KG1 (cell line): ENCODE measurements around the gene PARP2.
"Not testable (repeated sequence)": the region's sequence is repeated elsewhere in the genome, so short reads cannot be mapped to it uniquely, and the experiment has no call there.

Experiments
- DNase-seq: peaks from one replicate; lab custom pipeline; 2025; lab: John Stamatoyannopoulos, UW

PARP2 gene

DNA sequence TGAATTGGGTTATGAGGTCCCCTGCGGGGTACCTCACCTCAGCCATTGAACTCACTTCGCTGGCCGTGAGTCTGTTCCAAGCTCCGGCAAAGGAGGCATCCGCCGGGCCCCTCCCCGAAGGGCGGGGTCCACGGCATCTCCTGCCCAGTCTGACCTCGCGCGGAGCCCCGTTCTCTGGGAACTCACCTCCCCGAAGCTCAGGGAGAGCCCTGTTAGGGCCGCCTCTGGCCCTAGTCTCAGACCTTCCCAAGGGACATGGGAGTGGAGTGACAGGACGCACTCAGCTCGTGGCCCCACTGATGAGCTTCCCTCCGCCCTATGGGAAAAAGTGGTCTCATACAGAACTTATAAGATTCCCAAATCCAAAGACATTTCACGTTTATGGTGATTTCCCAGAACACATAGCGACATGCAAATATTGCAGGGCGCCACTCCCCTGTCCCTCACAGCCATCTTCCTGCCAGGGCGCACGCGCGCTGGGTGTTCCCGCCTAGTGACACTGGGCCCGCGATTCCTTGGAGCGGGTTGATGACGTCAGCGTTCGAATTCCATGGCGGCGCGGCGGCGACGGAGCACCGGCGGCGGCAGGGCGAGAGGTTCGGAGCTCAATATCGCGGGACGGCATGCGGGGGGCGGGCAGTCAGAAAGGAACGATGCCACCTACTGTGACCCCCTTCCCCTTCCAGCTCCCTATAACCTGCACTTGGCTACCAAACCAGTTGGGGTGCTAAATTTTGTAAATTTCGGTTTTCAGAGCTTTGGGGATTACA lies at the start of gene PARP2:
TSS of gene PARP2 (plus strand) at position 544 of the 770 bp plus-strand sequence. CDS start at position 551, 7 bp downstream.
- peak; percentile 99 for DNase-seq

- no peak for DNase-seq
Measured at GRCh38 chr14:20294636-20295035, 48.8 kb upstream of the PARP2 start.

DNA sequence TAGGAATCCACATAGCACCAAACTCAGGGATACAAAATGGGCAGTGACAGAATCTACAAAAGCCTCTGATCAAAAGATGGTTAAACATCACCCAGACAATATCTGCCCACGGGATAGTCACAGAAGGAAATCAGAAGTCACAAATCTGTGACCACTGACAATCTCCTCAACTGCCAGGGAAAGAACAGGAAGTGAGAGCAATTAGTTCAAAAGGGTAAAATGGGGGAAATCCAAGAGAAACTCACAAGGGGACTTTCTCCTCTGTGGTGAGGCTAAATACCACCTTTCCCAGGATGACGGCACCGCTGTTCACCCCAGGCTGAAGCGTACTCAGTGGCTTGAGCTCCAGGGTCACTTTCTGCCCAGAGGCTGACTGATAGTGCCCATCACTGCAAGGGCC lies 48.4 kb upstream of the PARP2 start:
- DNase-seq = no peak

DNA sequence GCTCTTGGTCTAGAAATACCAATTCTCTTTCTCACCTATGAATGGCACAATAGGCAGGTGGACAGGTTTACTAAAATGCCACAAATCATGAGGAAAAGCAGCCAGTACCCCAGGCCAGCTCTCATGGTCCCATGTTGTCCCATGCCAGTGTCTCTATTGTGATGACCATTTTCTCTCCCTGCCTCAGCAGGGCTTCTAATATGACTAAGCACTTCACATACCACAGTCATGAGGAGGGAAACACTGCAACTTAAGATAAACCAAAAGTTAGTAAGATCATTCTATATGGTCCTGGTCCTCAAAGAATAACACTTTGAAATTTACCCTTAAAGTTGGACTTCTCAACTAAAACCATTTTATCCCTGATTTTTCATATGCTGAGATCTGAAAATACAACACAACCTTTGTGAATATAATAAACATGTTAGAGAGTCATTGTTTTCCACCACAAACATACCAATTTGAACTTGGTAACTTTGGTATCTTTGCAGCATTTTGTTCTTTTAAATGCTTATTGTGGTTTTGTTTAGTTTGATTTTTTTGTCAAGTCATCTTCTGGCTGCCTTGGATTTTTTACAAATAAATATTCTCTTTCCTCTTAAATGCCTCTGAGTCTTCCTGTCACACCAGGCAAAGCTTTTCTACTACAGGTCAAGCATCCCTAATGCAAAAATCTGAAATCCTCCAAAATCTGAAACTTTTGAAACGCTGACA lies 41.2 kb upstream of the PARP2 start:
- DNase-seq = no peak

- peak; percentile 83 for DNase-seq
Measured at GRCh38 chr14:20305265-20306078, 38.0 kb upstream of the PARP2 start, which contains the start of gene TTC5. TTC5 (minus strand) TSS chr14:20305951; CDS start chr14:20305937, 14 bp downstream.

DNA sequence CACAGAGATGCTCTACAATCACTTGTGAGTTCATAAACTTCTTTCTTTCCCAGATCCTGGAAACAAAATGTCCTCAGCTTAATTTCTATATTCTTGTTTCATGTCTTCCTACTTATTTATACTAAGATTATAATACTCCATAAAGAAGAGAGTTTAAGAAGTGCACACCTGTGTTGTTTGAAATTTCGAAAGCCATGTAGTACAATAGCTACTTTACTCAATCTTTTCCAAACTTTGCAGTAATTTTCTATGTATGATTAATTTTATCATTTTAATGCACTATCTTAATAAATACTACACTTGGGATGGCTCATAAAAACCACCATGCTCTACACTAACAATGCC lies 37.4 kb upstream of the PARP2 start:
- DNase-seq = no peak

GRCh38 chr14:20314026-20314425 lies 29.4 kb upstream of the PARP2 start:
- DNase-seq = no peak

- DNase-seq = no peak
Measured at GRCh38 chr14:20317720-20318119, 25.7 kb upstream of the PARP2 start.

GRCh38 chr14:20327005-20327869 lies 16.2 kb upstream of the PARP2 start:
- DNase-seq = peak; percentile 44

DNA sequence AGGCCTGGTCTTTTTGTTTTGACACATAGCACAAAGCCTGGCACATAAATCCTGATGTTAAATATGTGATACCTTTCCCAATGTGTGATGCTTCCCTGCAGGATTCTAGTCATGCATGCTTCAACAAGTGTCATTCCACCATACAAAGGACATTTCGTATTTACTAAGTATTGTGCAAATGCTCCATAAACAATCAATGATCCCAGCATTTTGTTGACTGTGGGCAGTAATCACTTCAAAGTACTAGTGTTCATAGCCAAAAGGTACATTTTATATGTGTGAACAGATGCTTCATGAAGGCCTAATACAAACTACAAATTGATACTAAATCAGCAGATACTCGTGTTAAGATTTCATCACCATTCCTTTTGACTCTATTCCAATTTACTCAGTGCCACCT lies 14.7 kb upstream of the PARP2 start:
- DNase-seq = no peak

GRCh38 chr14:20329355-20329754 lies 14.1 kb upstream of the PARP2 start:
- no peak for DNase-seq

DNA sequence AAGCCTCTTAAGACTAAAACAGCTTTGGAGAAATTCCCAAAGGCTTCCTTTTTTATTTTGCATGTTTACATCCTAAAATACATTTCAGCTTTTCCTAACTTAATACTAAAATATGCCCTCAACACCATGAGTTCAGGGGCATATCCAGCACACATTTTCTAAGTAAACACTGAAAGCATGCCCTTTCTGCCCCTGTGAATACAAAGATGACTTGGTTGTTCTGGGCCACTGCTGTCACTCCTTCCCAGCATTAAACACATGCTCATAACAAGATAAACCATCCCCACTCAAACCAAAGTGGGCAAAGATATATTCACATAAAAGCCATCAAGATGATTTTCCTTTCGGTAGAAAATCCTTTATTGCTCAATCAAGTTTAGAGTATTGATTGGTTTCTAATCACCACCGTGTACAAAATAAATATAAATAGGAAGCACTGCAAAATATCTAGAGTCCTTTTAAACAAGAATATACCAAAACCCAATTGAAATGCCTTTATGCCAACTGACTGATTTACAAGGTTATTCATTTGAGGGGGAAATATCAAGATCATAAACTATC lies 12.3 kb upstream of the PARP2 start:
- no peak for DNase-seq

DNA sequence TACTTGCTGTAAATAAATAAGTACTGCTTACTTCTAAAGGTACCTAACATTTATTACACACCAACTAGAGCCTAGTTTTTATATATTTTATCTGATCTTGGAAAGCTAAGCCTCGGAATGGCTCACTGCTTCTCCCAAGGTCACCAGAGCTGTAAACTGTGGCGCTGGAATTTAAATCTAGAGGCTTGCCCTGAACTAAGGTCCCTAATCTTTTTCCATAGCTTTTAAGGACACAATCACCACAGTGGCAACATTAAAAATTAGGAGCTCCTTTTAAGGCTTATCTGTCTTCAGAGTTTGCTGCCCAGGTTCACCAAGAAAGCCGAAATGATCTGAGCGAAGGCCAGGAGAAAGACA lies 11.0 kb upstream of the PARP2 start:
- no peak for DNase-seq

- DNase-seq = peak; percentile 68
Measured at GRCh38 chr14:20332788-20333493, 10.5 kb upstream of the PARP2 start, which contains the start of gene CCNB1IP1. CCNB1IP1 (minus strand) TSS chr14:20333279; CDS start chr14:20316523, 16,756 bp downstream.

GRCh38 chr14:20333494-20333841 lies 10.0 kb upstream of the PARP2 start:
- no peak for DNase-seq

- DNase-seq = no peak
Measured at GRCh38 chr14:20334017-20334416, 9.4 kb upstream of the PARP2 start.

DNA sequence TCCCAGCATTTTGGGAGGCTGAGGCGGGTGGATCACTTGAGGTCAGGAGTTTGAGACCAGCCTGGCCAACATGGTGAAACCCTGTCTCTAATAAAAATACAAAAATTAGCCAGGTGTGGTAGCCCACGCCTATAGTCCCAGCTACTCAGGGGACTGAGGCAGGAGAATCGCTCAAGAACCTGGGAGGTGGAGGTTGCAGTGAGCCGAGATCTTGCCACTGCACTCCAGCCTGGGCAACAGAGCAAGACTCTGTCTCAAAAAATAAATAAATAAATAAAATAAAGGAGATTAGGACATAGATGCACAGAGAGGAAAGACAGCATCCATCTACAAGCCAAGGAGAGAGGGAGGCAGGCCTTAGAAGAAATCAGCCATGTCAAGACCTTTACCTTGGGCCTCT lies 2.4 kb upstream of the PARP2 start:
- not testable (repeated sequence) for DNase-seq

- DNase-seq = peak; percentile 13
Measured at GRCh38 chr14:20341646-20342045, 1.8 kb upstream of the PARP2 start.

GRCh38 chr14:20343862-20344220 lies 406 bp downstream of the PARP2 start:
- no peak for DNase-seq

DNA sequence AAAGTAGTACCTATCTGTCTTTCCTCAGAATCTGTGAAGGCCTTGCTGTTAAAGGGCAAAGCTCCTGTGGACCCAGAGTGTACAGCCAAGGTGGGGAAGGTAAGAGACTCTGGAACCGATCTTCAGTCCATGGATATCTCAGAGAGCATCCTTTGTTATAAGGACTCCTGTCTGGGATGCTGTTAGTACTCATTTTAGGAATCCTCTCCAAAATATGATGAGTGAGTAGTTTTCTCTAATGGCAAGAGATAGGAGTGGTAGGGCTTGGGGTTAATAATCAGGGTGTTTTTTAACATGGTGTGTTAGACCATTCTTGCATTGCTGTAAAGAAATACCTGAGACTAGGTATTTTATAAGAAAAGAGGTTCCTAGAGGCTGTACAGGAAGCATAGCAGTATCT lies 1.9 kb downstream of the PARP2 start:
- no peak for DNase-seq

DNA sequence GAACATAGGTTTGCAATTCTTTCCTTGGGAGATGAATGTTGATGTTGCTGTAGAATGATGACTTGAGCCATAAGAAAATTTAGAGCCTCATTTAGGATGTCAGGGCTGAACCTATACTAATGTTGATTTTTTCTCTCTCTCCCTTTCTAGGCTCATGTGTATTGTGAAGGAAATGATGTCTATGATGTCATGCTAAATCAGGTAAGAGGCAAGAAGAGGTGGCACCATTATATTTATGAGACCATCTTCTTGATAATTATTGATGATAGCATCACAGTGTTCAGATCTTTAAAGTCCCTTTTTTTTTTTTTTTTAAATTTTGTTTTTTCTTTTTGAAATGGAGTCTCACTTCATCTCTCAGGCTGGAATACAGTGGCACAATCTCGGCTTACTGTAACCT lies 3.3 kb downstream of the PARP2 start:
- DNase-seq = no peak
